H1 (cell line): ENCODE data around the gene CIAO2A. TPM values are rescaled to one million over a fixed set of nuclear protein-coding genes. Genes with fewer than 3 reads are reported as not detected.
A peak's percentile ranks its signal among the peaks of the same experiment; 100 is the strongest.

Source experiments
- CTCF ChIA-PET: fragments of 300-600 bp; sonication (Branson Sonifier 250); formaldehyde crosslinking; loops from one replicate; lab custom pipeline; 2021; ENCODE audit not compliant: partially characterized antibody; lab: Charles Lee
- POLR2A ChIA-PET: fragments of 300-600 bp; sonication (Branson Sonifier 250); formaldehyde crosslinking; loops from one replicate; lab custom pipeline; 2021; ENCODE audit warnings: inconsistent platforms; ENCODE audit not compliant: partially characterized antibody; lab: Charles Lee
- DNase-seq, 2 experiments: peaks; one replicate each; pipeline versions ENCODE4 v3.0.0 to v3.0.0-alpha.2; 2010 to 2022; ENCODE audit warnings: low spot score in 2 of 2, low read depth in 1 of 2, mixed read lengths in 1 of 2
- FAIRE-seq: peaks from 2 replicates; lab custom pipeline; 2011; peaks lifted over from hg19 to GRCh38; lab: Jason Lieb, UNC
- H2AFZ ChIP-seq: 2 replicates; pipeline ENCODE4 v1.8.1; 2012; ENCODE audit warnings: low read length, inconsistent platforms
- H2AK5ac ChIP-seq: 2 replicates; pipeline ENCODE4 v1.6.1; 2013; ENCODE audit warnings: low read depth, low read length
- H2BK120ac ChIP-seq: replicated peaks from 2 replicates; pipeline ENCODE3; 2013; ENCODE audit warnings: low read depth, low read length, inconsistent platforms
- H2BK12ac ChIP-seq: 2 replicates; pipeline ENCODE4 v1.6.1; 2013; ENCODE audit warnings: low read depth, low read length
- H2BK15ac ChIP-seq: 2 replicates; pipeline ENCODE4 v1.6.1; 2013; ENCODE audit warnings: low read length
- H2BK20ac ChIP-seq: 2 replicates; pipeline ENCODE4 v1.6.1; 2013; ENCODE audit warnings: low read length
- H2BK5ac ChIP-seq: 2 replicates; pipeline ENCODE4 v1.6.1; 2013; ENCODE audit warnings: low read depth, low read length
- H3K14ac ChIP-seq: 2 replicates; pipeline ENCODE4 v1.6.1; 2013; ENCODE audit warnings: inconsistent platforms; ENCODE audit not compliant: insufficient read length
- H3K18ac ChIP-seq: 2 replicates; pipeline ENCODE4 v1.6.1; 2013; ENCODE audit warnings: low read length; ENCODE audit errors: extremely low read depth
- H3K23ac ChIP-seq: 2 replicates; pipeline ENCODE4 v1.6.1; 2013; ENCODE audit warnings: inconsistent platforms; ENCODE audit not compliant: insufficient read length
- H3K23me2 ChIP-seq: 2 replicates; pipeline ENCODE4 v1.6.1; 2013; ENCODE audit warnings: low read depth, low read length
- H3K27ac ChIP-seq: 2 replicates; pipeline ENCODE4 v1.6.1; 2011; ENCODE audit warnings: low read depth, low read length, inconsistent platforms
- H3K27me3 ChIP-seq, 4 experiments: replicated peaks in 1 of 4; 1 replicate in 1 of 4; 2 replicates in 3 of 4; pipeline versions ENCODE4 v1.6.1 to v1.8.1; 2011 to 2013; ENCODE audit warnings: low read length in 3 of 4, mild to moderate bottlenecking in 3 of 4, inconsistent platforms in 2 of 4, mixed read lengths in 2 of 4, moderate library complexity in 1 of 4; ENCODE audit not compliant: control insufficient read depth in 3 of 4, insufficient read depth in 3 of 4; ENCODE audit errors: extremely low read depth in 1 of 4
- H3K36me3 ChIP-seq, 4 experiments: 2 replicates each; pipeline versions ENCODE4 v1.6.1 to v1.8.1; 2011 to 2013; ENCODE audit warnings: mild to moderate bottlenecking in 4 of 4, low read length in 3 of 4, moderate library complexity in 2 of 4, control low read depth in 1 of 4, inconsistent platforms in 1 of 4; ENCODE audit not compliant: insufficient read depth in 4 of 4, control insufficient read depth in 2 of 4
- H3K4ac ChIP-seq: replicated peaks from 2 replicates; pipeline ENCODE3; 2013; ENCODE audit warnings: low read length, low read depth, mixed read lengths, inconsistent platforms; ENCODE audit not compliant: insufficient read length
- H3K4me1 ChIP-seq, 4 experiments: replicated peaks in 1 of 4; 1 replicate in 1 of 4; 2 replicates in 3 of 4; pipeline versions ENCODE4 v1.6.1 to v1.8.1; 2011 to 2013; ENCODE audit warnings: low read length in 3 of 4, inconsistent platforms in 2 of 4, mixed read lengths in 1 of 4; ENCODE audit not compliant: insufficient read depth in 4 of 4, control insufficient read depth in 3 of 4
- H3K4me2 ChIP-seq, 2 experiments: 2 replicates each; pipeline versions ENCODE4 v1.6.1 to v1.8.1; 2011 to 2013; ENCODE audit warnings: low read depth in 2 of 2, low read length in 2 of 2, control low read depth in 1 of 2, inconsistent platforms in 1 of 2, mild to moderate bottlenecking in 1 of 2; ENCODE audit not compliant: insufficient read depth in 1 of 2
- H3K4me3 ChIP-seq, 4 experiments: fragments of 200-600, 300-600 bp in 1 of 4; sonication (generic), shearing (Covaris generic), sonication (Bioruptor Twin) in 1 of 4; 2 replicates each; pipeline versions ENCODE4 v1.5.1 to v1.8.1; 2011 to 2016; ENCODE audit warnings: low read length in 4 of 4, low read depth in 3 of 4, control low read depth in 2 of 4, inconsistent platforms in 2 of 4, mild to moderate bottlenecking in 2 of 4, mixed read lengths in 1 of 4, moderate library complexity in 1 of 4; ENCODE audit not compliant: insufficient read depth in 2 of 4; ENCODE audit errors: extremely low read depth in 1 of 4
- H3K56ac ChIP-seq: replicated peaks from 2 replicates; pipeline ENCODE3; 2013; ENCODE audit warnings: low read depth, mild to moderate bottlenecking, mixed read lengths, low read length, inconsistent platforms; ENCODE audit not compliant: insufficient read length
- H3K79me1 ChIP-seq: 2 replicates; pipeline ENCODE4 v1.6.1; 2013; ENCODE audit warnings: low read depth, low read length, control low read depth
- H3K79me2 ChIP-seq, 2 experiments: 2 replicates each; pipeline versions ENCODE4 v1.6.1 to v1.8.1; 2012 to 2013; ENCODE audit warnings: low read length in 2 of 2, mild to moderate bottlenecking in 2 of 2, inconsistent platforms in 1 of 2; ENCODE audit not compliant: insufficient read depth in 2 of 2, control insufficient read depth in 1 of 2
- H3K9ac ChIP-seq, 4 experiments: replicated peaks in 1 of 4; 1 replicate in 1 of 4; 2 replicates in 3 of 4; pipeline versions ENCODE4 v1.6.1 to v1.8.1; 2011 to 2013; ENCODE audit warnings: low read depth in 3 of 4, low read length in 3 of 4, control low read depth in 2 of 4, mild to moderate bottlenecking in 2 of 4, moderate library complexity in 2 of 4, inconsistent platforms in 1 of 4; ENCODE audit errors: extremely low read depth in 1 of 4
- H3K9me3 ChIP-seq, 2 experiments: 2 replicates each; pipeline versions ENCODE4 v1.6.1 to v1.8.1; 2012 to 2013; ENCODE audit warnings: mild to moderate bottlenecking in 2 of 2, moderate library complexity in 2 of 2, control low read depth in 1 of 2, inconsistent platforms in 1 of 2, low read depth in 1 of 2, low read length in 1 of 2, mixed read lengths in 1 of 2; ENCODE audit not compliant: insufficient read depth in 2 of 2
- H4K20me1 ChIP-seq, 2 experiments: replicated peaks in 1 of 2; 2 replicates each; pipeline versions ENCODE3 to v1.8.1; 2011 to 2013; ENCODE audit warnings: inconsistent platforms in 2 of 2, low read length in 2 of 2, mild to moderate bottlenecking in 1 of 2; ENCODE audit not compliant: insufficient read depth in 2 of 2, control insufficient read depth in 1 of 2
- H4K5ac ChIP-seq: 2 replicates; pipeline ENCODE4 v1.6.1; 2013; ENCODE audit warnings: low read length, low read depth, mixed read lengths, inconsistent platforms; ENCODE audit not compliant: insufficient read length
- H4K8ac ChIP-seq: 2 replicates; pipeline ENCODE4 v1.8.0; 2013; ENCODE audit warnings: mild to moderate bottlenecking, moderate library complexity, low read length, inconsistent platforms; ENCODE audit not compliant: insufficient read depth; ENCODE audit errors: extremely low read depth
- H4K91ac ChIP-seq: replicated peaks from 2 replicates; pipeline ENCODE3; 2013; ENCODE audit warnings: low read length, mixed read lengths, inconsistent platforms; ENCODE audit not compliant: insufficient read length
- SP1 ChIP-seq: IDR thresholded peaks from 2 replicates; pipeline ENCODE4 v1.6.1; 2011; ENCODE audit warnings: low read depth, low read length
- SRF ChIP-seq: IDR thresholded peaks from 2 replicates; pipeline ENCODE4 v1.6.1; 2011; ENCODE audit warnings: mild to moderate bottlenecking, low read depth, low read length, moderate library complexity
- TAF7 ChIP-seq: optimal IDR thresholded peaks from 2 replicates; pipeline ENCODE3; 2011; ENCODE audit warnings: low read depth, mild to moderate bottlenecking, inconsistent platforms, low read length, moderate library complexity, borderline replicate concordance
- TCF12 ChIP-seq: IDR thresholded peaks from 2 replicates; pipeline ENCODE4 v1.6.1; 2011; ENCODE audit warnings: low read depth, mild to moderate bottlenecking, low read length
- YY1 ChIP-seq: IDR thresholded peaks from 2 replicates; pipeline ENCODE4 v1.6.1; 2011; ENCODE audit warnings: low read depth, mild to moderate bottlenecking, low read length
- WGBS, 2 experiments: shearing (Covaris generic) in 1 of 2; methylation state at CpG; one replicate each; pipeline versions ENCODE4 v1.1.6 to v1.1.7; 2013 to 2015; ENCODE audit warnings: low lambda C conversion rate in 2 of 2, mixed read lengths in 2 of 2, inconsistent platforms in 1 of 2, low coverage in 1 of 2, missing lambda C conversion rate in 1 of 2; ENCODE audit not compliant: insufficient replicate concordance in 2 of 2, insufficient coverage in 1 of 2, insufficient read length in 1 of 2; ENCODE audit errors: extremely low coverage in 1 of 2, missing lambda C conversion rate in 1 of 2; 5-methylcytosine and 5-hydroxymethylcytosine counted together
- polyA plus RNA-seq, 7 experiments: library from polyadenylated mRNA; depleted of rRNA in 3 of 7; stranded (reverse) in 5 of 7; unstranded in 2 of 7; fragments of >200 nt in 5 of 7; fragments of 200-250 nt in 2 of 7; gene quantifications; 1 replicate in 5 of 7; 2 replicates in 1 of 7; 4 replicates in 1 of 7; pipeline versions ENCODE4 v1.2.1 to v1.2.3, GENCODE V29; 2011 to 2013; ENCODE audit warnings: missing spikeins in 2 of 7, mixed read lengths in 2 of 7
- total RNA-seq: library from RNA; stranded (reverse); fragmentation: NEBNext Ultra II Directional; extraction: Animal tissue kit (Norgen Biotek cat#: 25700); gene quantifications from 2 replicates; pipeline ENCODE4 v1.2.1, GENCODE V29; 2021

The CIAO2A gene
- total and polyA plus RNA-seq, 2 of the 8 experiments (the other 6 are each of a cell fraction or from before 2014, with no cell fraction given) = 76.4 to 86.5 TPM

DNA sequence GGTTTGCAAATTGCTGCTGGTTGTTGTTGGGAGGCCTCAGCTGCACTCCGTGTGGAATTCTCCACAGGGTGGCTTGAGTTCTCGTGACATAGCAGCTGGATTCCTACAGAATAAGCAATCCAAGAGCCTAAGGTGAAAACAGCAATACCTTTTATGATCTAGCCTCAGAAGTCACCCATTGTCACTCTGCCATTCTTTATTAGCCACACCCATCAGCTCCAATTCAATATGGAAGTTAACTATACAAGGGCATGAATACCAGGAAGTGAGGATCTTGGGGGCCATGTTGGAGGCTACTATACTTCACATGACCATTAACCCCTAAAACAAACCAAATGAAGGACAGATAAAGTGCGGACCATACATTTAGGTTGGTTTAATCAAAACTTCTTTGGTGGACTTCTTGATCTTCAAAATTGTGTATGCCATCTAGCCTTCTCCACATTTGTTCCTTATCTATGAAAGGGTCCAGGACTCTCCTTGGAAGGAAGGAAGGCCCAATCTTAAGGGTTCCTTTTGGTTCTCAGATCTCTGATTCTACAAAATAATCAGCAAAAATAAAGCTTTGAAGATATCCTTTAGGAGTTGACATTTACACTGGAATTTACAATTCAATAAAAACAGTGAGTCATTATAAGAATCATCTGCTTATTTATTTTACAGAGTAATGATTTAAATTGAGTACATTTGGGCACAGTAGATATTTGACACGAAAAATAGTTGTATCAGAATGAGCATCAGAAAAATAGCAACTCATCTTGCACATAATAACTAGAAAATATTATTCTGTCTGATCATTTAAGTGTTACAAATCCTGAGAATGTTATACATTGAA is 21.5 kb downstream of the CIAO2A start:
- Histone ChIP-seq H2AFZ (no peak overlapping the region), H3K36me3 (peaks cover 2 to 23% (median 9%) of the 10 kb centered on the region in 4 experiments; a peak in 7 of 8 replicates), H3K4me3 (no peak overlapping the region), H2AK5ac (no peak overlapping the region), H3K27ac (no peak overlapping the region), H4K8ac (no peak overlapping the region), H2BK20ac (no peak overlapping the region), H2BK12ac (no peak overlapping the region), H3K56ac (no peak overlapping the region), H3K79me2 (no peaks in the 10 kb centered on the region), H3K9me3 (no peaks in the 10 kb centered on the region), H3K4me1 (peaks cover 0 to 1% (median 0%) of the 10 kb centered on the region in 4 experiments; a peak in 2 of 7 replicates), H3K18ac (no peak overlapping the region), H3K9ac (no peak overlapping the region), H3K23ac (no peak overlapping the region), H2BK5ac (no peak overlapping the region), H3K4ac (no peak overlapping the region), H4K5ac (no peak overlapping the region), H3K79me1 (no peaks in the 10 kb centered on the region; the same call in 1 of the 2 replicates), H2BK15ac (no peak overlapping the region), H3K4me2 (no peak overlapping the region), H3K14ac (no peak overlapping the region), H2BK120ac (no peak overlapping the region), H4K91ac (no peak overlapping the region), H3K23me2 (peaks cover 1% of the 10 kb centered on the region; the same call in 1 of the 2 replicates), H3K27me3 (no peaks in the 10 kb centered on the region), H4K20me1 (no peaks in the 10 kb centered on the region)
- no peak for DNase-seq
- FAIRE-seq = no peak
- CTCF ChIA-PET = interaction anchor here (0.5 to 2.4 kb wide), 12 partner anchors 10 to 607 kb away, joined by 3 to 5 read pairs (median 3); no protein-coding TSS in a partner anchor
- TF ChIP-seq YY1 = peak; percentile 15; the same call in 1 of the 2 replicates
- no peak for TF ChIP-seq SP1
- no peak for TF ChIP-seq SRF
- TF ChIP-seq TCF12 = no peak
- no peak for TF ChIP-seq TAF7
- POLR2A ChIA-PET = interaction anchor here (1.2 kb wide), 1 partner anchor 10 kb away, joined by 6 read pairs; no protein-coding TSS in a partner anchor
- 94% methylated on average over 4 of the region's 4 CpGs; no CpG with 5 or more reads in 1 of the 2 experiments for WGBS, 2 experiments
